Epidermal melanocyte (primary cell): Measurements from ENCODE around the gene CCL18.
"Not testable (repeated sequence)": the region's sequence is repeated elsewhere in the genome, so short reads cannot be mapped to it uniquely, and the experiment has no call there.

Source experiments
- DNase-seq: peaks from one replicate; pipeline ENCODE4 v3.0.0; 2011; ENCODE audit warnings: low spot score; ENCODE audit not compliant: insufficient read length

Gene CCL18

DNA sequence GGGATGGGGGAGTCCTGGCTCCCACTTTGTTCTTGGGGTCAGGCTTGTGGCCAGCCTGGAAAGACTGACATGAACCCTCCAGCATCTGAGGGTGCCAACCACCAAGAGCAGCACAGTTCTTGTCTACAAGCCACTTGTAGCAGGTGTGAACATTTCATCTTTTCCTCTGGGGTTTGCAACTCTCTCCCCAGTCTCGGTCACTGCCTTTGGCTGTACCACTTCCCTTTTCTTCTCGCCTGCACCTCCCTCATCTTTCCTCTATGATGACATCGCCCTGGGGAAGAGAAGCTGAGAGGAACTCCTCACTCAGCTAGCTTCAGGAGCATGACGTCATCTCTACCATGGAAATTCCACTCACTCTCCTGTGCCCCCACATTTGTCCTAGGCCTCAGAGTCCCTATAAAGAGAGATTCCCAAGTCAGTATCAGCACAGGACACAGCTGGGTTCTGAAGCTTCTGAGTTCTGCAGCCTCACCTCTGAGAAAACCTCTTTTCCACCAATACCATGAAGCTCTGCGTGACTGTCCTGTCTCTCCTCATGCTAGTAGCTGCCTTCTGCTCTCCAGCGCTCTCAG, 39.4 kb downstream of the CCL18 start, which contains the start of gene CCL4:
Gene CCL4 (plus strand): TSS at position 427 of the 575 bp plus-strand sequence. CDS start 79 bp downstream, at position 506.
- DNase-seq, result not testable (repeated sequence)

- not testable (repeated sequence) for DNase-seq
Observed at GRCh38 chr17:36104246-36104645, 40.2 kb downstream of the CCL18 start.

DNA sequence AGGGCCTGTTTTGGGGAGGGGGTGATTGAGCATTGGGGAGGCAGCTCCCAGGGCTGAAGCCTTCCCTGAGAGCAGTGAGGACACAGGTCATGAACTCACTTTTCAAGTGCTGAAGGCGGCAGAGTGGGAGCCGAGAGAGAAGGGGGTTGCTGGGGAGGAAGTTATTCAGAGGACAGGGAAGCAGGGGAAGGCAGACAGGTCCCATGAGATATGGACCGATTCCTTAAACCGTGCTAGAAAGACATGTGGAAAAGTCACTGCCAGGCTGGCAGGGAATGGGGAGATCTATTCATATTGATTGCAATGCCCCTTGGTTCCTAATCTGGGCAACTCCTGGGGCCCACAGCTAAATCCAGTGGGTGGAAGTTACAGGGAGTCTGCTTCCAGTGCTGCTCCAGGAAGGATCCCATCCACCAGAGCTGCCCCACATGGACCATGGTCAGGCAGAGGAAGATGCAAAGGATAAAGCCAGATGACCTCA, 40.7 kb downstream of the CCL18 start:
- DNase-seq, result no peak

DNA sequence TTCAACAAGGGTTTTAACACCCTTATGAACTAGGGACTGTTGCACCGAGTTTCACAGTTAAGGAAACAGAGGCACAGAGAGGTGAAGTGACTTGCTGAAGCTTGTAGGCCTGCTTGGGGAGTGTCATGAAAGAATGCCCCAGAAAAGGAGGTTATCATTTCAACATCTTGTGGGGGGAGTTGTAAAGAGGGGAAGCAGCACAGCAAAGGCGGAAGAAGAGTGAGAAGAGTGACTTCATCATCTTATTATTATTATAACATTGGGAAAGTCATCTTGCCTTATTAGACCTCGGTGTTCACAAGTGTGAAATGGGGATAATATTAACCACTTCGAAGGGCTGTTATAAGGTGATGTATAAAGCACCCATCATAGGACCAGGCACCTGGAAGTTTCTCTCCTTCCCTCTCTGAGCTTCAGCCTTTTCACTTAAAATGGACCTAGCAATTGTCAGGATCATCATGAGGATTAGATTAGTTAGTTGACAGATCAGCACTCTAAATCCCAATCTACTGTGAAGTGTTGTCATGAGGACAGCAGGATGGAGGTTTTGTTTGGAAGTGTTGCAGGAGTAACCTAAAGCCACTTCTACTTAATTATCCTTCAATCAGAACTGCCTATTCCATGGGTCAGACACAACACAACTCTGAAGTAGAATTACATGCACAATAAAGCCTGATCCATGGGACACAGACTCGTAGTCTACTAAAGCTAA, 41.9 kb downstream of the CCL18 start:
- DNase-seq, result no peak

DNA sequence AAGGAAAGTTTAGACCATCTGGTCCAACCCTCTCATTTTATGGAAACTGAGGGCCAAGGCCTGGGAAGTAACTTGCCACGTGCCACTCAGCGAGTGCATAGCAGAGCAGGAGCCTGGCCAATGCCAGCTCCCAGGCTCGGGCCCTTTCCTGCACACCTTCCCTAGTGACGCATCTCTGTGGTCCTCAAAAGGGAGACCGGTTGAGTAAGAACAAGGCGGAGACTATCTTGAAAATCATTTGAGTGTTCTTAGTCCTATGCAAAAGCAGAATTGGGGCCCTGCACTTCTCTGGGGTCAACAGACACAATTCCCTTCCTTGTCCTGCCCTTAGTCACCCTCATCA, 42.4 kb downstream of the CCL18 start:
- no peak for DNase-seq

DNA sequence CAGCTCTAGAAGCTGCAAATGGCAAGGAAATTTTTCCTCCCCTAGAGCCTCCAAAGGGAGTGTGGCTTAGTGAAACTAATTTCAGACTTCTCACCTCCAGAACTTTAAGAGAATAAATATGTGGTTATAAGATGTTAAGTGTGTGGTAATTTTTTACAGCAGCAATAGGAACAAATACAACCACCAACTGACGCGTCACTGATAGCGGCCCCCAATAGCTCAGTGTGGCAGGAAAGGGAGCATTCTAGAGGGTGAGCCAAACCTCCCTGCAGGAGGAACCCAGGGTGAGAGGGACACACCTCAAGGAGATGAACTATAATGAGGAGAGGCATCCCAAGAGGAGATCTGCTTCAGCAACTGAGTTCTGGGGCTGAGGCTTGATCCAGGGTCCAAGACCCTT, 43.6 kb downstream of the CCL18 start:
- no peak for DNase-seq

DNA sequence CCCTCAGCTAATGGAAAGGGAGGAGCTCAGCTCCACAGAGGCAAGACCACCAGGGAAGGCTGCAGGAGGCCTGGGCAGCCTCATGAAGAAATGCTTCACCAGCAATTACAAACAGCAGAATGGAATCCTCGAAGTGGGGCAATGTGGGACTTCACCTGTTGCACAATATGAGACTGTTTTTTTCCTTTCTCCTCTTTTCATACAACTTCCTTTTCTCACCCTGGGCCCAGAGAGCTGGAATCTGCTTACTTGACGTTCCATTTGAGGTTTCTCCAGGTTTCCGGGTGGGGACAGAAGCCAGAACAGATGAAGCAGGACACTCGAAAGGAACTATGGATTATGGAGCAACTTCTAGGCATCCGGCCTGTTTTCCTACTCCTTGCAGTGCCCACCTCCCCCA, 44.2 kb downstream of the CCL18 start:
- DNase-seq, result not testable (repeated sequence)

- no peak for DNase-seq
Observed at GRCh38 chr17:36111068-36111490, 47.0 kb downstream of the CCL18 start.

DNA sequence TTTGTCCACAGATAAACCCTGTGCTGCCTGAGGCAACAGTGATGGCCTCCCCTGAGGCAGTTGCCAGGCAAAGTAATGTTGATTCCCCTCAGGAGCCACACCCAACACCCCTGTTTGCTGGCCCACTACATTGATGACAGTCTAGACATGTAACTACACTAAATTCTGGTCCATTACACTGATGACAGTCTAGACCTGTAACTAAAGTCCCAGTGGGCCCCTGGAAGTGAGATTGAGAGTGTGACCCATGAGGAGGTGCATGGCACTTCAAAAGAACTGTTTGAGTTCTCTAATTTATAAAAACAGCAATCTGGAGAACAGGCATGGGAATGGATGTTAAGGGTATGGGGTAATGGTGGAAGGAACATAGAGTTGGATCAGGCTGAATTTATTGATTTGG, 48.5 kb downstream of the CCL18 start:
- DNase-seq, result no peak

- DNase-seq, result not testable (repeated sequence)
Observed at GRCh38 chr17:36113131-36113530, 49.1 kb downstream of the CCL18 start.

- not testable (repeated sequence) for DNase-seq
Observed at GRCh38 chr17:36114971-36115648, 51.0 kb downstream of the CCL18 start.

DNA sequence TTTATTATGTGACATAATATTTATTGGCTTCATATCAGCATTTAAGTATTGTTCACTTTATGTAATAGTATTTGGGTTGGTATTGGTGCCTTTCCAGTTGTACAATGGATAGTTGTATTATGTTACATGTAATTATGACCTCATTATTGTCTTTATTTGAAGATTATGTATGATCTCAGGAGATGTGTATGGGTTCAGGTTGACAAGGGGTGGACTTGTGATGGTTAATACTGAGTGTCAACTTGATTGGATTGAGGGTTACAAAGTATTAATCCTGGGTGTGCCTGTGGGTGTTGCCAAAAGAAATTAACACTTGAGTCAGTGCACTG, 51.5 kb downstream of the CCL18 start:
- DNase-seq, result not testable (repeated sequence)

DNA sequence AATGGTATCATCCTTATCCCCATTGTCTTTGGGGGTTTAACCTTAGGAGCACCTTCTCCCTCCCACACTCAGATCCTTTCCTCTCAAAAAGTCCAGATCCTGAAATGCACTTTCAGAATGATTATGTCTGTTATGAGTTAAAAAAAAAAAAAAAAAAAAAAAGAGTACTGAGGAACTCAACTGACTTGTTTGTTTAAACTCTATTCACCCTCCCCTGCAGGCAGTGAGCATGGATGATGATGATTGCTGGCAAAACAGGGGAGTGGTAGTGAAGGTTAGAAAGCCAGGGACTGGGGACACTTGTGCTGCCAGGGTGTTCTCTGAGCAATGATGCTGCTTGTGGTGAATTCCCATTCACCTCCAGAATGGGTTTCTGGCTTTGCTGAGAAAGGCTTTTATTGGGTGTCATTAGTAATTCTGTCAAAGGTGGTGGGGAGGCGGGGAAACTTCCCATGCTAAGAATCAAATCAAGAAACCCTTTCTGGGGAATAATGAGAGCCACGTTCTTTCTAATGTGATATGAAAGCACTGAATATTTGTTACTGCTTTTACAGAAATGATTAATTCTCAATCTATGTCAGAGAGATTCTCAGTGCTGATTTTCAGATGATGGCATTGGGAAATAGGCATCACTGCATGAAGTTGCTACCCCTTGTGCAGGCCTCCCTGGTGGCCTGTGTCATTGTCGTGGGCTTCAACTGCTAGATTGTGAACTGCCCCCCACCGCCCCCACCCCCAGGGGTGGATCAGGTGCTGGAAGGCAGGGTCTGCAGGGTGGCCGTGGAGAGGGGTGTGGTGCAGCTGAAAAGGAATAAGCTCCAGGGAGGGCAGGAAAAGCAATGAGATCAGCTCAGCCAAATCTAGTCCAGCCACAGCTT, 53.7 kb downstream of the CCL18 start:
- DNase-seq, result no peak

GRCh38 chr17:36118477-36119353, 54.6 kb downstream of the CCL18 start:
- DNase-seq, result no peak

- no peak for DNase-seq
Observed at GRCh38 chr17:36120221-36120620, 56.1 kb downstream of the CCL18 start.

DNA sequence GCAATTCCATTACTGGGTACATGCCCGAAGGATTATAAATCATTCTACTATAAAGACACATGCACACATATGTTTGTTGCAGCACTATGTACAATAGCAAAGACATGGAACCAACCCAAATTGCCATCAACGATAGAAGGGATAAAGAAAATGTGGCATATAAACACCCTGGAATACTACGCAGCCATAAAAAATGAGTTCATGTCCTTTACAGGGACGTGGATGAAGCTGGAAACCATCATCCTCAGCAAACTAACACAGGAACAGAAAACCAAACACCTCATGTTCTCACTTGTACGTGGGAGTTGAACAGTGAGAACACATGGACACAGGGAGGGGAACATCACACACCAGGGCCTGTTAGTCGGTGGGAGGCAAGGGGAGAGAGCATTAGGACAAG, 57.0 kb downstream of the CCL18 start:
- not testable (repeated sequence) for DNase-seq
